Measurements from ENCODE around the gene SHPK.

Gene SHPK, protein sequence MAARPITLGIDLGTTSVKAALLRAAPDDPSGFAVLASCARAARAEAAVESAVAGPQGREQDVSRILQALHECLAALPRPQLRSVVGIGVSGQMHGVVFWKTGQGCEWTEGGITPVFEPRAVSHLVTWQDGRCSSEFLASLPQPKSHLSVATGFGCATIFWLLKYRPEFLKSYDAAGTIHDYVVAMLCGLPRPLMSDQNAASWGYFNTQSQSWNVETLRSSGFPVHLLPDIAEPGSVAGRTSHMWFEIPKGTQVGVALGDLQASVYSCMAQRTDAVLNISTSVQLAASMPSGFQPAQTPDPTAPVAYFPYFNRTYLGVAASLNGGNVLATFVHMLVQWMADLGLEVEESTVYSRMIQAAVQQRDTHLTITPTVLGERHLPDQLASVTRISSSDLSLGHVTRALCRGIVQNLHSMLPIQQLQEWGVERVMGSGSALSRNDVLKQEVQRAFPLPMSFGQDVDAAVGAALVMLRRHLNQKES

DNA sequence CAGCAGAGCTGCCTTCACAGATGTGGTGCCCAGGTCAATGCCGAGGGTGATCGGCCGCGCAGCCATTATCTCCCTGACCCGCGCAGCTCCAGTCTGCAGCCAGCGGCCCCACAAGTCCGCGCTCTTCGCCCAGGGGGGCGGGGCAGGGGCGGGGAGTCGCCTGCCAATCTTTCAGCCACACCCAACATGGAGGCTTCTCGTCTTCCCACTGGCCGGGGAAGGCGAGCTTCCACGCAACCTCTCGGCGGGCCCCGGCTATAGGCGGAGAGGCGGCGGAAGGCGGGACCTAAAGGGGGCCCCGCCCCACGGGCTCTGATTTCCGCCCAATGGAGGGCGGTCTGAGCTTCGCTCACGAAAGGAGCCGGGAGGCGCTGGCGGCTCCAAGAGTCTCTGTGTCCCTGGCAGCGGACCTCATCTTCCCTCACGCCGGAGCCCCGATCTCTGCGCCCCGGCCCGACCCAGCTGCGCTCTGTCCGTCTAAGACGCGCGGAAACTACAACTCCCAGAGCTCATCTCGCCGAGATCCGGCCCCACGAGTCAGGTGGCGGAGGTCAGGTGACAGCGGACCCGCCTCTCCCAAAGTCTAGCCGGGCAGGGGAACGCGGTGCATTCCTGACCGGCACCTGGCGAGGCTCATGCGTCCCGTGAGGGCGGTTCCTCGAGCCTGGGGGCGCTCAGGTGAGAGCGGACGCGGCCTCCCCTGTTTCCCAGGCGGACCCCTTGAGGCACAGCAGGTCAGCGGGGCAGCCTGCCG is at the start of gene SHPK, which contains the start of gene CTNS:
Gene SHPK (minus strand): TSS at position 97 of the 754 bp plus-strand sequence. CDS start 31 bp downstream, at position 66.
Gene CTNS (plus strand): TSS at position 607 of the 754 bp plus-strand sequence. CDS start 3,447 bp downstream, outside the sequence.
- peak within 1 kb of the TSS; percentile 100 for H3K4me3 ChIP-seq
- TF ChIP-seq CTCF (IDR thresholded peaks at IDR 0.05), result no peak
- H3K27ac ChIP-seq, result peak within 1 kb of the TSS; percentile 95 to 98
- DNase-seq (ENCODE audit: low spot score), result peak; percentile 98

DNA sequence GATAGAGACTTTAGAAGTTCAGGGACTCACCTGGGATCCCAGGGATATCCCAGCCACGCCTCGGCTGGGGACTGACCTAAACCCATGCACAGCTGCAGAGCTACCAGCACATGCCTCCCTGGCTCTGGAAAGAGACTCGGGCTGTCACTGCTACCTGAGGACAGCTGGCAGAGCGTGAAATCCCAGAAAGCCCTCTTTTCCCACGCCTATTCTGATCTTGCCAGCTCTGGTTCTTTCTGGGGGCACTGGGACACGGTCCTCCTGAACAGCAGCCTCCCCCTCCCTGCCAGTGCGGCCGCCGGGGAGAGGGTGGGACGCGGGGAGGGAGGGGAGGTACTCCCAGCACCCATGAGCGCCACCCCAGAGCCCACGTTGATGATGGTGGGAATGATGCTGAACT is 49.1 kb upstream of the SHPK start:
- H3K27ac ChIP-seq, result no peak overlapping the region
- TF ChIP-seq CTCF (IDR thresholded peaks at IDR 0.05), result no peak
- DNase-seq (ENCODE audit: low spot score), result no peak
- H3K4me3 ChIP-seq, result no peak overlapping the region

- Histone ChIP-seq H3K4me3 (no peak overlapping the region), H3K27ac (no peak overlapping the region)
- TF ChIP-seq CTCF (IDR thresholded peaks at IDR 0.05), result peak; percentile 80
- DNase-seq (ENCODE audit: low spot score), result no peak
Measured at GRCh38 chr17:3683054-3683511, 47.0 kb upstream of the SHPK start.

DNA sequence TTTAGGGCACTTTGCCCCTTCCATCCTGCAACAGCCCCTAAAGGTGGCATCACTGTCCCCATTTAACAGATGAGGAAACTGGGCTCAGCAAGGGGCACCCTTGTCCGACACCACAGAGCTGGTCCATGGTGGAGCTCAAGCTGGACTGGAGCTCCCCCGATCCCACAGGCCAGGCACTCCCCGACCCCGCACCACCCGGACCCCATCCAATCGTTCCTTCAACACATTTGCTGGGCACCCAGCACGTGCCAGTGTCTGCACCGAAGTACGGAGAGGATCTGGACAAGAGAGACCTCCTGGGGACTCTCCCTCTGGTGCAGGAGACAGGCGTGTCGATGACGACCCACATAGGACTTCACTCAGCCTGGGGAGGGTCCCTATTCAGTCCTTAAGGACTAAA is 46.0 kb upstream of the SHPK start:
- DNase-seq (ENCODE audit: low spot score), result no peak
- Histone ChIP-seq H3K4me3 (no peak overlapping the region), H3K27ac (no peak overlapping the region)
- TF ChIP-seq CTCF (IDR thresholded peaks at IDR 0.05), result no peak

DNA sequence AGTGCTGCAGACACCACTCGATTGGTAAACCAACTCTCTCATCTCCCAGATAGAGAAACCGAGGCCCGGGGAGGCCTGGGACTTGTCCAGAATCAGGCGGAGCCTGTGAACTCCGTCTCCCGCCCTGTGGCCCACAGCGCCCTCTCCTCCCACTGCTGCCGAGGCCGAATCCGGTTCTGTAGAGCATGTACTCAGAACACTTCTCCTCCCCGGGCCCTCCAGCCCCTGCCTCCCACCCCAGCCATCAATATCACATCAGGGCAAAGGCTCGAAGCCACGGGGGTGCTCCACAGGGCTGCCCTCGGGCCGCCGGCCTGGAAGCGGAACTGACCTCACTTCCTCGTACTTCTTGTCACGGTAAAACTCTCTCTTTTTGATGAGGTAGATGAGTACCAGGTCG is 45.5 kb upstream of the SHPK start:
- Histone ChIP-seq H3K27ac (no peak overlapping the region), H3K4me3 (no peak overlapping the region)
- TF ChIP-seq CTCF (IDR thresholded peaks at IDR 0.05), result no peak
- no peak for DNase-seq (ENCODE audit: low spot score)

DNA sequence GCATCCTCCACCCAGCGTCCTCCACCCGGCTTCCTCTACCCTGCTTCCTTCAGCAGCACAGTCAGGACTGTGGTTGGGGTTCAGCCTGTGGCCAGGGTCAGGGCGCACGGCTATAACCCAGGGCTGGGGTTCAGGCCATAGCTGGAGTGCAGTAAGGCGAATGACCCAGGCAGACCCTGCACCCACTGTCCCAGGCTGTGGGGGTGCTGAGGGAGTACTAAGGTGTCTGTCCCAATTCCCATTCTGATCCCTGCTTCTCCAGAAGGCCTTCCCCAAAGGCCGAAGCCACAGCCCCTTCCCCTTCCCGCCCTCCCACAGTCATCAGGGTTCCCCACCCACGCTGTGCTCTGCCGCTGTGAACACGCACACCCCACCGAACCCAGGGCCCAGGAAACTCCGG is 45.0 kb upstream of the SHPK start:
- H3K4me3 ChIP-seq, result no peak overlapping the region
- H3K27ac ChIP-seq, result no peak overlapping the region
- TF ChIP-seq CTCF (IDR thresholded peaks at IDR 0.05), result no peak
- DNase-seq (ENCODE audit: low spot score), result no peak
